Activated CD8-positive, alpha-beta T cell treated with anti-CD3 and anti-CD28 coated beads, Interleukin-2, amount 10 ng/mL, durations not matched to agents 7 days and 5 days (primary cell): ENCODE measurements around the gene ORC4. TPM values are rescaled to one million over a fixed set of nuclear protein-coding genes. Genes with fewer than 3 reads are reported as not detected.
"Not testable (repeated sequence)": the region's sequence is repeated elsewhere in the genome, so short reads cannot be mapped to it uniquely, and the experiment has no call there.

Experiments used
- ATAC-seq: fragments of 150-1000 bp; cut with Tn5 transposase; one replicate; pipeline ENCODE4 v1.10.0; 2021; ENCODE audit warnings: moderate library complexity
- CTCF ChIA-PET: fragments of 350-600 bp; sonication (Branson Sonifier 250); formaldehyde crosslinking; loops from one replicate; lab custom pipeline; 2021; ENCODE audit warnings: antibody characterized with exemption; lab: Charles Lee
- POLR2A ChIA-PET: fragments of 350-600 bp; sonication (Branson Sonifier 250); formaldehyde crosslinking; loops from one replicate; lab custom pipeline; 2021; ENCODE audit warnings: antibody characterized with exemption; lab: Charles Lee
- DNase-seq: peaks from one replicate; pipeline ENCODE4 v3.0.0-alpha.2; 2020
- H3K27ac Mint-ChIP-seq: one replicate; pipeline ENCODE4 v1.8.0; 2021; ENCODE audit warnings: mild to moderate bottlenecking, mixed read lengths
- H3K27me3 Mint-ChIP-seq: one replicate; pipeline ENCODE4 v1.8.0; 2021; ENCODE audit warnings: low read depth, mixed read lengths
- H3K36me3 Mint-ChIP-seq: one replicate; pipeline ENCODE4 v1.8.0; 2021; ENCODE audit warnings: low read depth, mixed read lengths
- H3K4me1 Mint-ChIP-seq: one replicate; pipeline ENCODE4 v1.8.0; 2021; ENCODE audit warnings: low read depth, mixed read lengths
- H3K4me3 Mint-ChIP-seq: one replicate; pipeline ENCODE4 v1.8.0; 2021; ENCODE audit warnings: mild to moderate bottlenecking, mixed read lengths
- H3K9me3 Mint-ChIP-seq: one replicate; pipeline ENCODE4 v1.8.0; 2022; ENCODE audit warnings: mixed read lengths; ENCODE audit not compliant: insufficient read depth
- total RNA-seq, 2 experiments: library from RNA; stranded (reverse); gene quantifications; one replicate each; pipeline ENCODE4 v1.2.3, GENCODE V29; 2021

The ORC4 gene
- total RNA-seq, 2 experiments from 2014 or later, result 25.2 to 31.5 TPM

DNA sequence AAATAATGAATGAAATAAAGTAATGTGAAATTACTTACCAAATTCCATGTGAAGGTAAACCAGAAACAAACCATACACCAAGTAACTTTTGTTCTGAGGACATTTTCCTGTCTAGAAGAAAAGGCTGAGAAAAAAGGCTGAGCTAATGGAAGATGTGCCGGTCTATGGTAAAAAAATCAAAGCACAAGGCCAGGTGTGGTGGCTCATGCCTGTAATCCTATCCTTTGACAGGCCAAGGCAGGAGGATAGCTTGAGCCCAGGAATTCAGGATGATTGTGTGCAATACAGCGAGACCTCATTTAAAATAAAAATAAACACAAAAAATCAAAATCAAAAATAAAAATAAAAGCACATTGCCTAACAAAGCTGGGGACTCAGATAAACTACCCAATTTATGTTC lies 6.7 kb downstream of the ORC4 start:
- H3K36me3 Mint-ChIP-seq, result peaks cover 13% of the 10 kb centered on the region
- peaks cover 14% of the 10 kb centered on the region for H3K4me1 Mint-ChIP-seq

DNA sequence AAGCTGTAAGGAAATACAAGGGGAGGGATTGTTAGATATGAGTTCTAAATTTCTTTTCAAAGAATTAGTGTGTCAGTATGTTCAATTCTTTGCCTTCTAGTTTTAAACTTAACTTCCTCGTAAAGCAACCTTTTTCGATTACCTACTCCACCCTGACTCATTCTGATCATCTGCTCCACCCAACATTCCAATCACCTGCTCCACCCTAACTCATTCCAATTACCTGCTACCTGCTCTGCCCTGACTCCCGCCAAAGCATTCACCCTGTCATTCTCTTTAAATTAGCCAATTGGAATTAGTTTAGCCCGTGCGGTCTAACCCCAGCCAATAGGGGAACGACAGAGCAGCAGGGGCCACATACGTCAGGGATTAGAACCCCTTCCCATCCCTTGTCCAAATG lies 12.1 kb downstream of the ORC4 start:
- ATAC-seq, H3K27me3 Mint-ChIP-seq, CTCF ChIA-PET, H3K4me1 Mint-ChIP-seq, POLR2A ChIA-PET, H3K4me3 Mint-ChIP-seq, DNase-seq, H3K27ac Mint-ChIP-seq: not testable (repeated sequence)
- H3K9me3 Mint-ChIP-seq, result peaks cover 16% of the 10 kb centered on the region
- peaks cover 18% of the 10 kb centered on the region for H3K36me3 Mint-ChIP-seq

More for the DNA sequence above, 6.7 kb downstream of the ORC4 start:
- POLR2A ChIA-PET, result no interaction called here
- H3K27me3 Mint-ChIP-seq, result no peaks in the 10 kb centered on the region
- H3K4me3 Mint-ChIP-seq, result no peak overlapping the region
- H3K9me3 Mint-ChIP-seq, result no peaks in the 10 kb centered on the region
- no peak overlapping the region for H3K27ac Mint-ChIP-seq
- DNase-seq (no peak), ATAC-seq (no peak)
- CTCF ChIA-PET, result interaction anchor here (1.2 kb wide), 1 partner anchor 495 kb away, joined by 3 read pairs; no protein-coding TSS in a partner anchor

DNA sequence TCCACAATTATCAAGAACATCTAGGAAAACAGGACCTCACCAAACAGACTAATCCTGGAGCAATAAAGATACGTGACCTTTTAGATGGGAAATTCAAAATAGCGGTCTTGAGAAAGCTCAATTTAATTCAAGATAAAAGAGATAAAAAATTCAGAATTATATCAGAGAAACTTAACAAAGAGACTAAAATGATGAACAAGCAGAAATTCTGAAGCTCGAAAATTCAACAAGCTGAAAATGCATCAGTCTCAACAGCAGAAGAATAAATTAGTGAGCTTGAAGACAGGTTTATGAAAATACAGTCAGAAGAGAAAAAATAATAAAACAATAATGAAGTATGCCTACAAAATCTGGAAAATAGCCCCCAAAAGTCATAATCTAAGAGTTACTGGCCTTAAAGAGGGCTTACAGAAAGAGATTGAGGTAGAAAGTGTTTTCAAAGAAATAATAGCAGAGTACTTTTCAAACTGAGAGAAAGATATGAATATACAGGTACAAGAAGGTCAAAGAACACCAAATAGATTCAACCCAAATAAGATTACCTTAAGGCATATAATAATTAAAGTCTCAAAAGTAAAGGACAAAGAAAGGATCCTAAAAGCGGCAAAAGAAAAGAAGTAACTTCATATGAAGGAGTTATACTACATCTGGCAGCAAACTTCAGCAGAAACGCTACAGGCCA lies 13.2 kb downstream of the ORC4 start:
- Mint-ChIP-seq H3K36me3 (peaks cover 22% of the 10 kb centered on the region), H3K27me3 (no peaks in the 10 kb centered on the region), H3K9me3 (peaks cover 22% of the 10 kb centered on the region), H3K4me1 (no peaks in the 10 kb centered on the region), H3K4me3 (no peak overlapping the region), H3K27ac (no peak overlapping the region)
- ChIA-PET POLR2A (no interaction called here), CTCF (interaction anchor here (0.9 kb wide), 1 partner anchor 17 kb away, joined by 3 read pairs; no protein-coding TSS in a partner anchor)
- ATAC-seq (no peak), DNase-seq (no peak)

DNA sequence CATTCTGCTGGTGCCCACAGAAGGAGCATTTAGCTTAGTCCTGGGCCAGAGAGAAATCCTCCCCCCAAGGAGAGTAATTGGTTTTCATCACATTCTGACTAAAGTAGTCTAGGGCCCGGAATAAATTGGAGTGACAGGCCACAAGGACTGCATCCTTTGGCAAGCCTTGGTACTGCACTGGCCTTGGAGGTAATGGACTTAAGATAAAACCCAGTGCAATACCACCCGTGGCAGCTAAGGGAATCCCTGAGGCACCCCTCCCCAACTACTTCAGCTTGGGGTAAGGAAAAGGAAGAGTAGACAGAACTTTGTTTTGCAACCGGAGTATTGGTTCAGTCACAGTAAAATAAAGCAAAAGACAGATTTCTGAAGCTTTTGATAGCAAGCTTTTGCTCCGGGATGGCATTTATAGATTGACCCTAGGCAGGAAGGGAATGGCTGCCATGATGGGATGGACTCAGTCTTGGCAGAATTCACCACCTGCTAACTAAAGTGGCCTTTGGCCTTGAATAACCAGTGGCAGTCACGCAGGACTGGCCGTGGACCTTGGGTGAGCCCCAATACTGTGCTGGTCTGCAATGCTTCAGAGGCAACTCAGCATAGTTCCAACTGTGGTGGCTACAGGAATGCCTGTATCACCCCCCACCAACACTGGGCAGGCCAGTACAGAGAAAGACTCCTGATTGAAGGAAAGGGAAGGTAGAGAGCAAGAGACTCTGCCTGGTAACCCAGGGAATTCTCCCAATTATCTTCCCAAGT lies 14.1 kb downstream of the ORC4 start:
- Mint-ChIP-seq H3K27ac (no peak overlapping the region), H3K36me3 (peaks cover 29% of the 10 kb centered on the region), H3K27me3 (no peaks in the 10 kb centered on the region), H3K4me3 (no peak overlapping the region), H3K4me1 (no peaks in the 10 kb centered on the region), H3K9me3 (peaks cover 32% of the 10 kb centered on the region)
- DNase-seq (no peak), ATAC-seq (no peak)
- POLR2A ChIA-PET, result no interaction called here
- CTCF ChIA-PET, result interaction anchor here (0.9 kb wide), 1 partner anchor 16 kb away, joined by 3 read pairs; no protein-coding TSS in a partner anchor

DNA sequence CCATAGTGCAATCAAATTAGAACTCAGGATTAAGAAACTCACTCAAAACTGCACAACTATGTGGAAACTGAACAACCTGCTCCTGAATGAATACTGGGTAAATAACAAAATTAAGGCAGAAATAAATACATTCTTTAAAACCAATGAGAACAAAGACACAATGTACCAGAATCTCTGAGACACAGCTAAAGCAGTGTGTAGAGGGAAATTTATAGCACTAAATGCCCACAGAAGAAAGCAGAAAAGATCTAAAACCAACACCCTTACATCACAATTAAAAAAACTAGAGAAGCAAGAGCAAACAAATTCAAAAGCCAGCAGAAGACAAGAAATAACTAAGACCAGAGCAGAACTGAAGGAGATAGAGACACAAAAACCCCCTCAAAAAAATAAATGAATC lies 18.1 kb downstream of the ORC4 start:
- Mint-ChIP-seq H3K36me3 (peaks cover 37% of the 10 kb centered on the region), H3K9me3 (peaks cover 29% of the 10 kb centered on the region)
- ATAC-seq, H3K4me3 Mint-ChIP-seq, H3K27ac Mint-ChIP-seq, DNase-seq, CTCF ChIA-PET, H3K27me3 Mint-ChIP-seq, H3K4me1 Mint-ChIP-seq, POLR2A ChIA-PET: not testable (repeated sequence)

DNA sequence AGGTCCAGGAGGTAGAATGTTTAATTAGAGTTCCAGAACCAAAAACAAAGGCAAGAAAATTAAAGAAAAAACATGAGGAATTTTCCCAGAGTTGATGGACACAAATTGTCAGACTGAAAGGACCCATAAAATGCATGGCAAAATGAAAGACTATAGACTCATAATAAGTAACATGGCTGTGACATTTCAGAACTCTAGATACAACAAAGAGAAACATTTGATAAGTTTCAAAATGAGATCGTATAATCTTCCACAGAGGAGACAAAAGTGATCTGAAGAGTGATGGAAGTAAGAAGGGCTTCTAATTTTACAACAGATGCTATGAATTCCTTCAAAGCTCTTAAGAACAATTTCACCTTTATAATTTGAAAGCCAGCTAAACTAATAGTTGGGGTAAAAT lies 20.4 kb downstream of the ORC4 start:
- Mint-ChIP-seq H3K27me3 (no peaks in the 10 kb centered on the region), H3K4me1 (peaks cover 4% of the 10 kb centered on the region), H3K27ac (no peak overlapping the region), H3K9me3 (peaks cover 27% of the 10 kb centered on the region), H3K36me3 (peaks cover 40% of the 10 kb centered on the region), H3K4me3 (no peak overlapping the region)
- POLR2A ChIA-PET, result no interaction called here
- CTCF ChIA-PET, result interaction anchor here (0.7 to 1.9 kb wide), 2 partner anchors 10 to 509 kb away, joined by 3 to 4 read pairs; no protein-coding TSS in a partner anchor
- ATAC-seq (no peak), DNase-seq (no peak)

DNA sequence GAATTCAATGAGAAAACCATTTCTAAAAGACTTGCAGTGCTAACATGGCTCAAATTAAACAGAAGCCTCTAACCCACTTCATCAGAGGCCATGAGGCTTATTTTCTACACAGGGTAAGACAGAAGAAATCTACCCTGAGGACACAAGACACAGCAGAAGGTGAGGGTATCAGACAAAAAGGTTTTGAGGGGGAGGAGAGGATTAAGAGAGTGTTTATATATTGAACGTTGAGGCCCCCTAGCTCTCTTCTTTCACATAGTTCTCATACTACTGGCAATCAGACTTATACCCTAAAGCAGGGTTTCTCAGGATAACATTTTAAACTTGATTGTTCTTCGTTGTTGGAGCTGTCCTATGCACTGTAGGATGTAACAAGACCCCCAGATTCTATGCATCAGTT lies 21.4 kb downstream of the ORC4 start:
- Mint-ChIP-seq H3K4me1 (peaks cover 4% of the 10 kb centered on the region), H3K36me3 (peaks cover 44% of the 10 kb centered on the region)

DNA sequence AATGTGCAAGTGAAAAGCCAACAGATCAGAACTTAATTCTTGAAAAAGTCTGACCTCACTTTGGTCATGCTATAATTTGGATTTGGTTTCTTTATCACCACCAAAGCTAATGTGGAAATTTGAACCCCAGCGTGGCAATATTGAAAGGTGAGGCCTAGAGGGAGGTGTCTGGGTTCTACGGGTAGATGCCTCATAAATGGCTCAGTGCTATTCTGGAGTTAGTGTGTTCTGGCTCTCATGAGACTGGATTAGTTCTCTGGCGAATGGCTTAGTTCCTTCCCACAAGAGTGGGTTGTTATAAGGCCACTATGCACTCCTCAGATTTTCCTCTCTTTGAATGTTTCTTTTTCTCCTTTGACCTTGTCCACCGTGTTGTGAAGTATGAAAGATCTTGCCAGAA lies 22.3 kb downstream of the ORC4 start:
- Mint-ChIP-seq H3K4me3 (no peak overlapping the region), H3K27me3 (no peaks in the 10 kb centered on the region), H3K36me3 (peaks cover 43% of the 10 kb centered on the region), H3K9me3 (peaks cover 20% of the 10 kb centered on the region), H3K27ac (no peak overlapping the region), H3K4me1 (peaks cover 4% of the 10 kb centered on the region)
- DNase-seq (no peak), ATAC-seq (no peak)
- CTCF ChIA-PET, result no interaction called here
- POLR2A ChIA-PET, result no interaction called here

More for the DNA sequence above, 21.4 kb downstream of the ORC4 start:
- no peak for DNase-seq
- no peak for ATAC-seq
- ChIA-PET POLR2A (no interaction called here), CTCF (no interaction called here)
- Mint-ChIP-seq H3K9me3 (peaks cover 27% of the 10 kb centered on the region), H3K4me3 (no peak overlapping the region), H3K27ac (no peak overlapping the region), H3K27me3 (no peaks in the 10 kb centered on the region)

DNA sequence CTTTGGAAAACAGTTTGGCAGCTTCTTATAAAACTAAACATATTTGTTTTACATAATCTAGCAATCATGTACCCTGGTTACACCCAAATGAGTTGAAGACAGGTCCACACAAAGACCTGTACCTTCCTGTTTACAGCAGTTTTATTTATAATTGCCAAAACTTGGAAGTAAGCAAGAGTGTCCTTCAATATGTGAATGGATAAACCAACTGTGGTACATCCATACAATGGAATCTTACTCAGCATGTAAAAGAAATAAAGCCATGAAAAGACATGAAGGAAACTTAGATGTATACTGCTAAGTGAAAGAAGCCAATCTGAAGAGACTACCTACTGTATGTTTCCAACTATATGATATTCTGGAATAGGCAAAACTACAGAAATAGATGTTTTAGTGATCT lies 23.7 kb downstream of the ORC4 start:
- H3K9me3 Mint-ChIP-seq, result peaks cover 8% of the 10 kb centered on the region
- ATAC-seq (no peak), DNase-seq (no peak)
- no peak overlapping the region for H3K27ac Mint-ChIP-seq
- POLR2A ChIA-PET, result no interaction called here
- no peaks in the 10 kb centered on the region for H3K27me3 Mint-ChIP-seq
- H3K4me3 Mint-ChIP-seq, result no peak overlapping the region
- peaks cover 30% of the 10 kb centered on the region for H3K36me3 Mint-ChIP-seq
- CTCF ChIA-PET, result interaction anchor here (1.3 kb wide), 1 partner anchor 512 kb away, joined by 3 read pairs; no protein-coding TSS in a partner anchor
- H3K4me1 Mint-ChIP-seq, result peaks cover 13% of the 10 kb centered on the region

DNA sequence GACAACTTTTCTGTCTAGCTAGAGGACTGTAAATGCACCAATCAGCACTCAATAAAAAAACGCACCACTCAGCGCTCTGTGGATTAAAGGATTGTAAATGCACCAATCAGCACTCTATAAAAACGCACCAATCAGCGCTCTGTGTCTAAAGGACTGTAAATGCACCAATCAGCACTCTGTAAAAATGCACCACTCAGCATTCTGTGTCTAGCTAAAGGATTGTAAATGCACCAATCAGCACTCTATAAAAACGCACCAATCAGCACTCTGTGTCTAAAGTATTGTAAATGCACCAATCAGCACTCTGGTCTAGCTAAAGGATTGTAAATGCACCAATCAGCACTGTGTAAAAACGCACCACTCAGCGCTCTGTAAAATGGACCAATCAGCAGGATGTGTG lies 25.6 kb downstream of the ORC4 start:
- CTCF ChIA-PET, H3K4me3 Mint-ChIP-seq, H3K27me3 Mint-ChIP-seq, H3K9me3 Mint-ChIP-seq, H3K27ac Mint-ChIP-seq, DNase-seq, ATAC-seq: not testable (repeated sequence)
- POLR2A ChIA-PET, result interaction anchor here (1.2 kb wide), 1 partner anchor 18 kb away, joined by 3 read pairs; no protein-coding TSS in a partner anchor
- Mint-ChIP-seq H3K4me1 (peaks cover 13% of the 10 kb centered on the region), H3K36me3 (peaks cover 25% of the 10 kb centered on the region)

DNA sequence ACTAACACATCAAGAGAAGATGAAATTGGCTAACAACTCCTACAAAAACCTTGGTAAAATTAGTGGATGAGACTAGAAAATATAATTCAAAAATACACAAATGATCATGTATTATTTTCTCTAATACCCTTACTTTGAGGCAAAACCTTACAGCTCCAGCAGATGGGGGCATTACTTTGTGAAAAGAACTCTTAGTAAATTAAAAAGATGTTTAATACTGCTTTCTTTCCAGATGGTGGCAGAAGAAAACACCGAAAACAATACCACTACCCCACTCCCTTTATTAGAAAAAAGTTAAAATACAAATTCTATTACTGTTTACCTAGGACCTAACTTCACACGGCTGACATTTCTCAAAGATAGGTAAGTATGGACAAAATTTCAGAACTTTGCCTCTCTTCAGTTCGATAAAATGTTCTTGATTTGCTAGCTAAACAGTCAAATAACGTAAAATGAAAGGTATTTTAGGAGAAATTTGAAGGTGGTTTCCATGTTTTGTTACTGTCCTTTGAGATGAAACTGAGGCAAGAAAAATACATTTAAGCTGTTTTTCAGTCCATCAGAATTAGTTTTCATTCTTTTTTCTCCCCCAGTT lies 30.6 kb downstream of the ORC4 start:
- no peak overlapping the region for H3K27ac Mint-ChIP-seq
- ChIA-PET POLR2A (no interaction called here), CTCF (interaction anchor here (0.6 to 3.7 kb wide), 21 partner anchors 10 to 1027 kb away, joined by 3 to 74 read pairs (median 3); partner anchors contain the start of genes MBD5 and ORC4)
- ATAC-seq (no peak), DNase-seq (peak; percentile 43)
- H3K36me3 Mint-ChIP-seq, result peaks cover 6% of the 10 kb centered on the region
- H3K4me1 Mint-ChIP-seq, result peaks cover 10% of the 10 kb centered on the region
- H3K27me3 Mint-ChIP-seq, result no peaks in the 10 kb centered on the region
- H3K4me3 Mint-ChIP-seq, result no peak overlapping the region
- H3K9me3 Mint-ChIP-seq, result no peaks in the 10 kb centered on the region
